Measurements from ENCODE around the gene TCEAL3.

Gene TCEAL3

DNA sequence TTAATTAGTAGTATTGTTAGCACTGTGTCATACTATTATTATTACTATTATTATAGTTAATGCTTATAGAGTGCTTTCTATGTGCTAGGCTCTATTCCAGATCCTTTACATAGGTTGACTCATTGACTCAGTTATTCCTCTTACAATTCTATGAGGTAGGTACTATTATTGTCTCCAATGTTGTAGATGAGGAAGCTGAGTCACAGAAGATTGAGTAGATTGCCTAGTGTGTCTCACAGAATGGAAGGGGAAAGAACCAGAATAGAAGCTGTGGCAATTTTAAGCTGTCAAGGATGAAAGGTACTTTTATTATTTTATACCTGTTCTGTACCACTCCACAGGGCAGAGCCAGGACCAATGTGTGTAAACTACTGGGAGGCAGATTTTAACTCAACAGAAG, 19.1 kb downstream of the TCEAL3 start:
- Histone ChIP-seq H3K27ac (ENCODE audit: low read length) (no peak overlapping the region), H3K4me3 (ENCODE audit: low read depth in 1 of 2, low read length in 2 of 2) (no peak overlapping the region), H4K20me1 (ENCODE audit: insufficient read depth, low read length) (no peaks in the 10 kb centered on the region), H3K36me3 (ENCODE audit: insufficient read depth, low read length) (no peaks in the 10 kb centered on the region), H2AFZ (ENCODE audit: low read depth, low read length) (no peak overlapping the region), H3K27me3 (ENCODE audit: insufficient read depth, low read length, poor library complexity) (no peaks in the 10 kb centered on the region), H3K9me3 (ENCODE audit: insufficient read depth, low read length, severe bottlenecking) (no peaks in the 10 kb centered on the region), H3K4me1 (ENCODE audit: insufficient read depth, low read length) (peaks cover 22% of the 10 kb centered on the region), H3K79me2 (ENCODE audit: insufficient read depth, low read length) (peaks cover 10% of the 10 kb centered on the region; the same call in 1 of the 2 replicates), H3K9ac (ENCODE audit: low read depth, low read length) (no peak overlapping the region), H3K4me2 (ENCODE audit: insufficient read depth, low read length) (no peak overlapping the region)
- DNase-seq (no peak), ATAC-seq (ENCODE audit: insufficient read depth, low read depth) (no peak)
- TF ChIP-seq EZH2 (IDR thresholded peaks at IDR 0.05; ENCODE audit: borderline replicate concordance, low read depth, low read length, severe bottlenecking) (no peak), CTCF (IDR thresholded peaks at IDR 0.05; ENCODE audit: borderline replicate concordance, extremely low read depth, low read length, poor library complexity, severe bottlenecking) (no peak)

- TF ChIP-seq EZH2 (IDR thresholded peaks at IDR 0.05; ENCODE audit: borderline replicate concordance, low read depth, low read length, severe bottlenecking) (no peak), CTCF (IDR thresholded peaks at IDR 0.05; ENCODE audit: borderline replicate concordance, extremely low read depth, low read length, poor library complexity, severe bottlenecking) (no peak)
- Histone ChIP-seq H3K27me3 (ENCODE audit: insufficient read depth, low read length, poor library complexity) (no peaks in the 10 kb centered on the region), H3K4me3 (ENCODE audit: low read depth in 1 of 2, low read length in 2 of 2) (peak within 1 kb of the TSS; percentile 52 to 67), H3K4me2 (ENCODE audit: insufficient read depth, low read length) (peak within 1 kb of the TSS; percentile 73), H4K20me1 (ENCODE audit: insufficient read depth, low read length) (no peaks in the 10 kb centered on the region), H3K79me2 (ENCODE audit: insufficient read depth, low read length) (peaks cover 10% of the 10 kb centered on the region; the same call in 1 of the 2 replicates), H3K9ac (ENCODE audit: low read depth, low read length) (peak within 1 kb of the TSS; percentile 82), H3K4me1 (ENCODE audit: insufficient read depth, low read length) (peaks cover 22% of the 10 kb centered on the region), H2AFZ (ENCODE audit: low read depth, low read length) (peak within 1 kb of the TSS; percentile 87), H3K27ac (ENCODE audit: low read length) (peak within 1 kb of the TSS; percentile 73), H3K36me3 (ENCODE audit: insufficient read depth, low read length) (no peaks in the 10 kb centered on the region), H3K9me3 (ENCODE audit: insufficient read depth, low read length, severe bottlenecking) (no peaks in the 10 kb centered on the region)
- DNase-seq (peak; percentile 66), ATAC-seq (ENCODE audit: insufficient read depth, low read depth) (peak; percentile 76)
Measured at GRCh38 chrX:103628386-103629317, 20.9 kb downstream of the TCEAL3 start, which contains the start of gene TCEAL1. TSS of gene TCEAL1 (plus strand) at chrX:103628975. CDS start at chrX:103629917, 942 bp downstream.

DNA sequence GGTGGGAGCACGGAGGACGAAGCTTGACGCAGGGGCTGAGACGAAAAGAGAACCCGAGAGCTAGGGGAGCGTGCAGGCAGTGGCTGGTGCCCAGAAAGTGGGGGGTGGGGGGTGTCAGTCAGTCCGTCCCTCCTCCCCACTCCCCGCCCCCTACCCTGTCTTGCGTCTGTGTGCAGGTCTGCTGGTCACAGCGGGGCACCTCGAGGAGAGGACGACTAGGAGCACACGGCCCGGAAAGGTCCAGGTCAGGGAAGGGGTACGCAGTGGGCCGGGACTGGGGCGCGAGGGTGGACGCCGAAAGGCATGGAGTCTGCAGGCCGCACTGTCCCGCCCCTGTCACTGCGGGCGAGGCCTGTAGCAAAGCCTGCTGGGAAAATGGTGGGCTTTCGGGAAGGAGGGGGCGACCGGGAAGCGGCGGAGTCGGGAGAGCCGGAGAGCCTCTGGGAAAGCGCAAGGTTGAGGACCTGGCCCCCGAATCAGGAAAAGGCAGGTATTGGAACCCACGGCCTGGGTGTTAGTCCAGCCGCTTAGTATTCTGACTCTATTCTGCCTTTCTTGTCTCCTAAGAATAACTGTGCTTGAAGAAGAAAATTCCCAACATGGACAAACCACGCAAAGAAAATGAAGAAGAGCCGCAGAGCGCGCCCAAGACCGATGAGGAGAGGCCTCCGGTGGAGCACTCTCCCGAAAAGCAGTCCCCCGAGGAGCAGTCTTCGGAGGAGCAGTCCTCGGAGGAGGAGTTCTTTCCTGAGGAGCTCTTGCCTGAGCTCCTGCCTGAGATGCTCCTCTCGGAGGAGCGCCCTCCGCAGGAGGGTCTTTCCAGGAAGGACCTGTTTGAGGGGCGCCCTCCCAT, 21.8 kb downstream of the TCEAL3 start:
- Histone ChIP-seq H3K27ac (ENCODE audit: low read length) (peak overlapping the region; percentile 73), H2AFZ (ENCODE audit: low read depth, low read length) (peak overlapping the region; percentile 87), H3K4me3 (ENCODE audit: low read depth in 1 of 2, low read length in 2 of 2) (peak overlapping the region; percentile 52 to 67), H4K20me1 (ENCODE audit: insufficient read depth, low read length) (no peaks in the 10 kb centered on the region), H3K79me2 (ENCODE audit: insufficient read depth, low read length) (peaks cover 10% of the 10 kb centered on the region; the same call in 1 of the 2 replicates), H3K9me3 (ENCODE audit: insufficient read depth, low read length, severe bottlenecking) (no peaks in the 10 kb centered on the region), H3K27me3 (ENCODE audit: insufficient read depth, low read length, poor library complexity) (no peaks in the 10 kb centered on the region), H3K9ac (ENCODE audit: low read depth, low read length) (peak overlapping the region; percentile 82), H3K4me2 (ENCODE audit: insufficient read depth, low read length) (peak overlapping the region; percentile 73), H3K4me1 (ENCODE audit: insufficient read depth, low read length) (peaks cover 22% of the 10 kb centered on the region), H3K36me3 (ENCODE audit: insufficient read depth, low read length) (no peaks in the 10 kb centered on the region)
- DNase-seq, result peak; percentile 52
- TF ChIP-seq CTCF (IDR thresholded peaks at IDR 0.05; ENCODE audit: borderline replicate concordance, extremely low read depth, low read length, poor library complexity, severe bottlenecking) (peak; percentile 41), EZH2 (IDR thresholded peaks at IDR 0.05; ENCODE audit: borderline replicate concordance, low read depth, low read length, severe bottlenecking) (no peak)
- peak; percentile 70 for ATAC-seq (ENCODE audit: insufficient read depth, low read depth)
